Activated CD8-positive, alpha-beta memory T cell treated with anti-CD3 and anti-CD28 coated beads for 48 hours (primary cell): ENCODE results near the gene VIPAS39.
"Not testable (repeated sequence)": the region's sequence is repeated elsewhere in the genome, so short reads cannot be mapped to it uniquely, and the experiment has no call there.

Experiments
- DNase-seq, 3 experiments: peaks; one replicate each; pipeline ENCODE4 v3.0.0-alpha.2; 2020; ENCODE audit warnings: low read depth in 2 of 3, low spot score in 2 of 3

VIPAS39 gene

GRCh38 chr14:77470224-77470870 is 12.9 kb upstream of the VIPAS39 start:
- DNase-seq: no peak

DNA sequence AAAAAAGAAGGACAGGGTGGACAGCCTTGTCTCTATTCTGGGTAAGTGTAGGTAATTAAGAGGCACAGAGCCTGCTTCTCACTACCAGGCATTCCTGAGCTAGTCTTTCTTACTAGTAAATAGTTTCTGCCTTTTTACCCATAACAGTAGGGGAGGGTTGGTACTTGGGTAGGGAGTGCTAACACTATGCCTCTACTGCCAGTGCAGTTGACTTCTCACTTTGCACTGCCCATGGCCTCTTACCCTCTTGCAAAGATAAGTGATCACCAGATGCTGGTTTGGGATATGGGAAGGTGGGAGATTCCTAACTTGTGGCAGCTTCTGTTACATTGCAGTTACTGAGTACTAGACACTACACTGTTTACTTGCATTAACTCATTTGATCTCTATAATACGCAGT is 12.1 kb upstream of the VIPAS39 start:
- no peak for DNase-seq

GRCh38 chr14:77469067-77469505 is 11.7 kb upstream of the VIPAS39 start:
- DNase-seq: no peak

- DNase-seq: no peak
These were observed 10.4 kb upstream of the VIPAS39 start for GRCh38 chr14:77467801-77468200.

DNA sequence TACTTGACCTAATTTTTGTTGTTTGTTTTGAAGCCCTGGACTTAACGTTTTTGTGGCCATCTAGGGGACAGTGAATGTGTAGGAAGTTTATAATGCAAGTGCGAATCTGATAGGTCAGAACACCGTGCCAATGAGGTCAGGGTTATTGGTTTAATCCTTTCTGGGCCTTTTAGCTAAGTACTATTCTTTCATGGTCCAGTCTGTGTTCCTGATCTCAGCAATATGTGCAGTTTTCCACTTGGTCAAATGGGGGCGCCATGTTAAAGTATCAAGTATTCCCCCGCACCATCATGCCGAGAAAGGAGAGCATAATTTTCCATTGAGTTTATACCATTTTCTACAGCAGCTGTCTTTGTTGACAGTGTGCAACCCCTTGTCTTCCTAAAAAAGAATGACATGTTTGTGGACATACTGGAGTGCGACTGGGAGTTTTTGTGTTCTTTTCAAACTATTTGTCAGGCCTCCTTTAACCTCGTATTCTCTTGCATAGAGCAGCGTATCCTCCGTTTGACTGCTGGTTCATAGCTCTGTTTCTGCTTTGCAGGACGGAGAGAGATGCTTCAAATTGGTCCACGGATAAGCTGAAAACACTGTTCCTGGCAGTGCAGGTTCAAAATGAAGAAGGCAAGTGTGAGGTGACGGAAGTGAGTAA is 1.8 kb upstream of the VIPAS39 start:
- DNase-seq: peak in 2 of 3 experiments; percentile 22 to 33

GRCh38 chr14:77458249-77458950 is 999 bp upstream of the VIPAS39 start:
- peak; percentile 7 to 28 (median 9) for DNase-seq

GRCh38 chr14:77457115-77457521 is 283 bp downstream of the VIPAS39 start:
- DNase-seq: no peak

- no peak for DNase-seq
These were observed 1.3 kb downstream of the VIPAS39 start for GRCh38 chr14:77455966-77456640.

DNA sequence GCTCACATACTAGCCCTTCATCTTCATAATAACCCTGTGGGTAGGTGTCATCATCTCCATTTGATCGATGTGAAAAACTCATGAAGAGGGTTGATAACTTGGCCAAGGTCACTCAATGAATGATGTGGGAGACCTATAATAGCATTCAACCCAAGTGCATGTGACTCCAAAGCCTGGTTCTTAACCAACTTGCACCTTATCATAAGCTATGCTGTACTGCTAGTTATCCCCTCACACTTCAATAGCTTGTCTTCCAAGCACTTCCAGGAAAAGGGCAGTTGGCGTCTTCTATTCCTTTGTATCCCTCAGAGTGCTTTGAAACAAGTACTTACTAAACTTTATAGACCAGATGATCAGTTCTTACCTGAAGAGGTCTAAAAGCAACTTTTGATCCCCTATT is 15.2 kb downstream of the VIPAS39 start:
- DNase-seq: no peak

DNA sequence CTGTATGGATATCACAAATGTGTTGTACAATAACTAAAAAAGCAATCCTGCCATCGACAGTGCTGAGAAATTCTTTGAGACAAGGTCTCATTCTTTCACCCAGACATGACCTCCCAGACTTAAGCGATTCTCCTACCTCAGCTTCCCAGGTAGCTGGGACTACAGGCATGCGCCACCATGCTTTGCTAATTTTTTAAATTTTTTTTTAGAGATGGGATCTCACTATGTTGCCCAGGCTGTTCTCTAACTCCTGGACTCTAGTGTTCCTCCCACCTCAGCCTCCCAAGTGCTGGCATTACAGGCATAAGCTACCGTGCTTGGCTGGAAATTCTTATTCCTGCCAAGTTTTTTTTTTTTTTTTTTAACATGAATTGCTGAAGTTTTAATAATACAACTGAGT is 17.5 kb downstream of the VIPAS39 start:
- no peak for DNase-seq

DNA sequence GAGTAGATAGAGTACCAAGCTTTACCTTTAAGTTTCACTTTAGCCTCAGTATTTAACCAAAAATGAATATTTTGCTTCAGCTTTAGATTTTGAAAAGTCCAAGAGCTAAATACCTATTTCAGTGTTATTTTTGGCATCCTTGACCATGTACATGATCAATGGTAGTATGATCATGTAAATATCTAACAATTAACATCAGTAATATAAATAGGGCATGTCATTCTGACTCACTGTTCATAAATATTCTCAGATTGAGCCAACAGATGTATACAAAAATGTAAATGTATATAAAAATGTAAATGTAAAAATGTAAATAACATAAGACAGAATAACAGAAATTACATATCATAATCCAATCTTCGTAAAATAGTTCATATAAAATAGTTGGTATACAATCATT is 18.8 kb downstream of the VIPAS39 start:
- no peak for DNase-seq

DNA sequence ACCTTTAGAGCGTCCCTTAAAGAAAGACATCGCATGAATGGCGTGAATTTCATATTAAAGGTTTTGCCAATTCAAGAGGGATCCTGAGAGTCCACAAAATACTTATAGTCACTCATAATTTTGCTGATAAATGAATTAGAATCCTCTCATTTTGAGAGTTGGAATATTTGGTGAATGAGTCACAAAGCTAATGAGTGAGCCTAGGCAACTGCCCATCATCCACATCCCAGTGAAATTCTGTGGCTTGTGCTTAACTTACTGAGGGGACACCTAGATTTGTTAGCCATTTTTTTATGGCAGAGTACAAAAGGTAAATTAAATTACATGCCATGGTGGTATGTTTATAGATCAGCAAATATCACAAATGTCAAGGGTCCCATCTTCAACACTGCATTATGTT is 21.4 kb downstream of the VIPAS39 start:
- no peak for DNase-seq

DNA sequence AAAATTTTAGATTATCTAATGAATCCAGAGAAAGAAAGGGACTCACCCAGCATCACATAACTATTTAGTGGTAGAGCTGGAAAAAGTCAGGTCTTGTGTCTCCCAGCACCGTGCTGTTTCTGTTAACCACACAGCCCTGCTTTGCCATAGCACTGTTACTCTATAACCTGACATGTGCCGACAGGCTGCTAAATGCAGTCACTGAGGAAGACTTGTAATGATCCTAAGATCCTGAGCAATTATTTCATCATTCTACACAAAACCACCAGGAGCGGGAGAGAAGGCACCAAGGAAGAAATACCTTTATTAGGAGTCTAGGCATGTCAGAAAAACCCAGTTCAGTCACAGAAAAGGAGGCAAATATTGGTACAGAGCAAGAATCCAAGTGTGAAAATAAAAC is 31.0 kb downstream of the VIPAS39 start:
- no peak for DNase-seq

DNA sequence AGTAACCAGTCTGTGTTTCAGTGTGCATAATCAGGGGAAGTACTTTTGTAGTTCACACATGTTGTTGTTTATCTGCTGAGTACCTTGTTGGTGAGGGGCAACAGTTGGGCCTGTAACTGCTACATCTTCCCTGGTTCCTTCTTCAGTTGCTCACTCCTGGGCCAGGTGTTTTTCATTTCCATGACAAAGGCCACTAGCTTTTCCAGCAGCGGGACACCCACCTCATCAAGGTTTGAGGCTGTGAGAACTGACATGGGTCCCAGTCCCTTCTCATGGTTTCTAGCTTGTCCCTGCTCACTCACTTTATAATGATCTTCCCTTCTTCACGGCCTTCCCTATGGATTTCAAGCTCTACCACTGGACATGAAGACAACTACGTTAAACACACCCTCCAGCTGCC is 32.5 kb downstream of the VIPAS39 start:
- no peak for DNase-seq

DNA sequence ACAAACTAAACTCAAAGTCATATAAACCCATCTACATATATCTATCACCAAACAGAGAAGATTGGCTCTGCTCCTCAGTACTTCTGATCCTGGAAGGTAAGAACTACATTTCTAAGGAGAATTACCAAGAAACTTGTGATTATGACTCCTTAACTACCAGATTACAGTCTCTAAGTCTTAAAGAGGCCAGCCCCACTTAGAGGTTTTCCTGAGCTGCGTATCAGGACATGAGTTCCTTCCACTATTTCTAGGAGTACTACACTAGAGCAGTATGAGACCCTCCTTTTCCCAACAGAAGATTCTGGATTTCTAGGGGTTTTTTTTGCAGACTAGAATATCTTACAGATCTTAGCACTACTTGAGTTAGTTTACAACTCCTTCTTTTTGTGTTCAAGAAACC is 34.0 kb downstream of the VIPAS39 start, which contains the start of gene NOXRED1:
TSS of gene NOXRED1 (minus strand) at position 101 of the 400 bp plus-strand sequence. CDS start 634 bp downstream, outside the sequence.
- no peak for DNase-seq

DNA sequence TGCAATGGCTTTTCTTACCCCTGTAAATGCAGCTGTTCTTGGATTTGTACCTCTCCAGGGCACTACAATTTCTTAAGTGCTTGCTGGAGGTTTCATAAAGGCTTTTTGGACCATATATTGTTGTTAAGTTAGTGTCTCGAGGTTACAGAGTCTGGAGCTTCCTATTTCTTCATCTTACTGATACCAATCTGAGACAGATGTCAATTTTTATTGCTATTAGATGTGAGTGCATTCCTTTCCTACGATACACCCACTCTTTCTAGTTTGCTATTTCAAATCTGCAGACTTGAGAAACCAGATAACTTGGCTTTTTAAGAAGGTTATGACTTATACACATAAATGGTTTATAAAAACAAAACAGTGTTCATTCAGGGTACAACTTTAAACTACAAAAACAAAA is 36.2 kb downstream of the VIPAS39 start:
- no peak for DNase-seq

DNA sequence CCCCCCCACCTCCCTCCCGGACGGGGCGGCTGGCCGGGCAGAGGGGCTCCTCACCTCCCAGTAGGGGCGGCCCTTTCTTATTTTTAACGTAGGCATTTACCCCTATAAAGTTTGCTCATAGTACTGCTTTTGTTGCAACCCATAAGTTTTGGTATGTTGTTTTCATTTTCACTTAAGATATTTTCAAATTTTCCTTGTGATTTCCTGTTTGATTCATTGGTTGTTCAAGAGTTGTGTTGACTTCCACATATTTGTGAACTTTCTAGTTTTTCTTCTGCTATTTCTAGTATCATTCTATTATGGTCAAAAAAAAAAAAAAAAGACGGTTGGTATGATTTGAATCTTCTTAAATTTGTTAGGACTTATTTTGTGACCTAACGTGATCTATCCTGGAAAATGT is 40.6 kb downstream of the VIPAS39 start:
- no peak for DNase-seq

GRCh38 chr14:77416098-77416497 is 41.3 kb downstream of the VIPAS39 start:
- not testable (repeated sequence) for DNase-seq

- DNase-seq: not testable (repeated sequence)
These were observed 41.9 kb downstream of the VIPAS39 start for GRCh38 chr14:77415403-77416030.

- DNase-seq: no peak
These were observed 48.3 kb downstream of the VIPAS39 start for GRCh38 chr14:77409131-77409533.

- no peak for DNase-seq
These were observed 50.2 kb downstream of the VIPAS39 start for GRCh38 chr14:77407158-77407557.
